Stimulated activated CD4-positive, alpha-beta T cell treated with anti-CD3 and anti-CD28 coated beads, Interleukin-2, amount 100 ng/mL, for 48 hours (primary cell): ENCODE data around the gene NCKAP5L.
"Not testable (repeated sequence)": the region's sequence is repeated elsewhere in the genome, so short reads cannot be mapped to it uniquely, and the experiment has no call there.

Experiments used
- DNase-seq, 2 donors: peaks; one replicate each; pipeline ENCODE4 v3.0.0-alpha.2; 2020

Gene NCKAP5L

DNA sequence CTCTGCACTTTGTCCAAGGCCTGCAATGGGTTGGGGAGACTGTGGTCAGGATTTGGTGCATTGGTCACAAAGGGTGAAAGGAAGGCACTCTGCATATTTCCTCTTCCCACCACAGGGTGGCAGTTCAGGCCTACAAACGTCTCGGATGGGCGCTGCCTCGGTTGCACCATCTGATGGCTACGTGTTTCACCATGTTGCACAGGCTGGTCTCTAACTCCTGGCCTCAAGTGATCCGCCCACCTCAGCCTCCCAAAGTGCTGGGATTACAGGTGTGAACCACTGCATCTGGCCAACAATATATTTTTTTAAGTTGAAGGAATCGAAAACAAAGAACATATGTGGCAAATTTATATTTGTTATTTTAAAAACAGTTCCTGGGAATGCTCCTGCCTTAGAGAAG is 51.8 kb downstream of the NCKAP5L start:
- DNase-seq: peak; percentile 47 to 56

DNA sequence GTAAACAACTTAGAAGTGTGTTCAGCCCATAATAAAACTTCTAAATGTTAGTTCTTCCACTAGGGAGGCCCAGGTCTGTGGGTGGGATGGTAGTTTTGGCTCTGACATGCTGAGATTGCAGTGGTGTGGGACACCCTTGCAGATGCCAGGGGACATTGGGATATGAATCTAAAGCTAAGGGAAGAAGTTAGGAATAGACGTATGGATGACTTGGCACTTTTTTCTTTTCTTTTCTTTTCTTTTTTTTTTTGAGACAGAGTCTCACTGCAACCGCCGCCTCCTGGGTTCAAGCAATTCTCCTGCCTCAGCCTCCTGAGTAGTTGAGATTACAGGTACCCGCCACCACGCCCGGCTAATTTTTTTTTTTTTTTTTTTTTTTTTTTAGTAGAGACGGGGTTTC is 55.1 kb downstream of the NCKAP5L start:
- not testable (repeated sequence) for DNase-seq

DNA sequence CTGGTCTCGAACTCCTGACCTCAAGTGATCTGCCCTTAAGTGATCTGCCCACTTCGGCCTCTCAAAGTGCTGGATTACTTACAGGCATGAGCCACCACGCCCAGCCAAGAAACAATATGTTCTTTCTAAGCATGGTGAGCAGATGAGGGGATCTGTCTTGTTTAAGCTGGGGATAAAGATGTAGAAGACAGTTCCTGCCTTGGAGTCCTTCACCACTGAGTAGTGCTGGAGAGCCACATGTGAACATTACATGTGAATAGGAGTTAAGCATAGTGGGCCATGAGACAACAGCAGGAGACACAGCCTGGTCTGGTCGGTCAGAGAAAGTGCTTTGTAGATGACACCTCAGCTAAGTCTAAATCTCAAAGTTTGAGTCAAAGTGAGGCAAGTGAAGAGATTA is 60.9 kb downstream of the NCKAP5L start:
- DNase-seq: no peak

- no peak for DNase-seq
Measured at GRCh38 chr12:49766115-49766455, 62.1 kb downstream of the NCKAP5L start.

- DNase-seq: no peak
Measured at GRCh38 chr12:49764126-49764525, 64.1 kb downstream of the NCKAP5L start.

GRCh38 chr12:49763006-49763591 is 65.1 kb downstream of the NCKAP5L start:
- DNase-seq: peak; percentile 79 to 84

DNA sequence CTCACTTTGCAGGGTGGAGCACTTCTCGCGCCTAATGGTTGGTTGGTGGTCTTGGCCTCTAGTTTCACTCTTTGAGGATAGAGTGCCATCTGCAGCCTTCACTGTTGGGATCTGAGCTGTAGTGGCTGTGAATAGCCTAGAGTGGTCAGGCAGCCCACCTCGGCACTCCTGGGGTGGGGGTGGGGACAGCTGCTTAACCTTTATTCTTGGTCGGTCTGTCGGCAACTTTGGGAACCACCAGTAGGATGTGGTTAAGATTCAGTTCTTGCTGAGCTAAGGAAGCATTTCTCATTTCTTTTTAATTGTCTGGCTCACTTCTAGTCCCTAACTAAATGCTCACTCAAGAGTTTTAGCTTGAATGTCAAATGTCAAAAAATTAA is 65.8 kb downstream of the NCKAP5L start:
- no peak for DNase-seq

GRCh38 chr12:49761677-49762467 is 66.3 kb downstream of the NCKAP5L start:
- DNase-seq: no peak

DNA sequence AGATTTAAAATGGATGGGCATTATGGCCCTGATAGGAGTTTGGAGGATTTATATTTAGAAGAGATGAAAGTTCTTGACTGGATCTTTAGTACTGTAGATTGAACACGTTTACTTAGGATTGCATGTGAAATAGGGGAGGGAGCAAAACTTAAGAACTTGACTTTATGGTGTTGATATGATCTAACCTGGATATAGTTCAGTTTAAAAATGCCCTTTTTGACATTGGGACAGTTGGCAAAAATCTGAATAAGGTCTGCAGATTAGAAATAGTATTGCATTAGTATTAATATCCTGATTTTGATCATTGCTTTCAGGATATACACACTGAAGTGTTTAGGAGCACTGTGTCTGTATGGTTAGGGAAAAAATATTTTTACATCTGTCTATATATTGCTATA is 77.2 kb downstream of the NCKAP5L start:
- no peak for DNase-seq

DNA sequence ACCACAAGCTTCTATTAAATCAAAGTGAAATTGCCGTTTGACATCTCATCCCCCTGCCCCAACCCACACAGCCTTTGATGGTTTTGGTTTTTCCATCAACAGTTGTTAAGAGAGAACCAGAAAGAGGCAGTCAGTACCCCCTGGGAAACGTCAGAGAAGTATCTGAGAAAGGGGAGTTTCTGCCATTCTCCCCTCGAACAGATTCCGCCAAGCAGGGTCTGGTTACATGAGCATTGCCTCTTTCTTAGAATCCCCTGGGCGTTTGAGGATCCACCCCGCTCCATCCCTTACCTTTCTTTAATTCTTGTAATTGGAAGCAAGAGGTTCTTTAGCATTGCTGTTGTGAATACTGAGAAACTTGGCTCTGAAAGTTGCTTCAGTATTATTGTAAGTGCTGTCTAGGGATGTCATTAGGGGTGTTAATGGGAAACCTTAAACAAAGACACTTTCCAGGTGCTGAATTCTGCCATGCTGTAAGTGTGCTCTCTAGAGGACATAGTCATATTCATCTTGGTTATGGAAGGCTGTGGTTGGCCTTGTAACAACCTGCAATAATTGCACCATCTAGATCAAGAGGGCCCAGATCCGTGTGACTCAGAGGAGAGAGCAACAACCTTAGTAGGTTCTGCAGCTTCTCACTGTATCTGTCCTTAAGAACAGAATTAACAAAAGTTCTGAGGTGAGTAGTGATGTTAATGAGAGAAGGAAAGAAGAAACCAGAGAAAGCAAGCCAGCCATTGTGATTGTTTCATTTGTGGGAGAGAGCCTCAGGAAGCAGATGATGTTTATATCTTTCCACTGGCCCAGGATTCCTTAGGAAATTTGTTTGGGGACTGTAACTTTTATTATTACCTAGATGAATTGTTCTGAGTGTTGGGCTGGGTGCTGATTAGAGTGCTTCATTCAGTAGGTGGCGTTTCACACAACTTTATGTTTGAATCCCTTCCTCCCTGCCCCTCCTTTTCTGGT is 77.9 kb downstream of the NCKAP5L start:
- DNase-seq: peak; percentile 37 to 46

DNA sequence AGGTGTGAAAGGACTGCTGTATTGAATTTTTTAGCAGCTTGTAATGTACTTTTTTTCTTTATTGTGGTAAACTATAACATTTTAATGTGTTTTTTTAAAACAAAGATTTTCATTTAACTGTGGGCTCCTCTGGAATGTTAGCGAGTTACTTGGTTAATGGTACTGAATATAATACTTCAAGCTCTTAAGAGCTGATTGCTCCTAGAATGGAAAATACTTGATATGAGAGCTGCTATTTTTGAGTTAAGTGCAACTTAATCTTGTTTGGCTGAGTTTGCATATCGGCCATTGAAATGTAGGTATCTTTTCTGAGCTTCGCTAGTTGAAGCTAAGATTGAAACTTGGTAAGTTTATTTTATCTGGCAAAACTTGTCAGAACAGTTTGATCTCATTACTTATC is 79.4 kb downstream of the NCKAP5L start:
- DNase-seq: no peak

DNA sequence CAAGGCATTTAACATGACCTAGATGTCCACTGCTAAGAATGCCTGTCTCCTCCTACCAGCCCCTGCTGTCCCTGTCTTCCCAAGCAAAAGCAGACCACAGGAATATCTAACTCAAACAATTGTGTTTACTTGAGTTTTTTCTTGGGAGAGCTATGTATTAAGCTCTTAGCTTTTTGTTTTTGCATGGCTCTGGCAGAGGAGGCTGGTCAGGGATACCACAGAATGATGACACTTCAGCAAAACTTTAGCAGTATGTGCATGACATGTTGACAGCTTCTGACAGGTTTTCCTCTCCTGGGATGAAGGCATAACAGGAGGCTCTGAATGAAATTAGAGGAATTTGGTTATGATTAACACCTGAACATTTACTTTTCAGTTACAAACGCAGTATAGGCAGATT is 79.9 kb downstream of the NCKAP5L start:
- no peak for DNase-seq

DNA sequence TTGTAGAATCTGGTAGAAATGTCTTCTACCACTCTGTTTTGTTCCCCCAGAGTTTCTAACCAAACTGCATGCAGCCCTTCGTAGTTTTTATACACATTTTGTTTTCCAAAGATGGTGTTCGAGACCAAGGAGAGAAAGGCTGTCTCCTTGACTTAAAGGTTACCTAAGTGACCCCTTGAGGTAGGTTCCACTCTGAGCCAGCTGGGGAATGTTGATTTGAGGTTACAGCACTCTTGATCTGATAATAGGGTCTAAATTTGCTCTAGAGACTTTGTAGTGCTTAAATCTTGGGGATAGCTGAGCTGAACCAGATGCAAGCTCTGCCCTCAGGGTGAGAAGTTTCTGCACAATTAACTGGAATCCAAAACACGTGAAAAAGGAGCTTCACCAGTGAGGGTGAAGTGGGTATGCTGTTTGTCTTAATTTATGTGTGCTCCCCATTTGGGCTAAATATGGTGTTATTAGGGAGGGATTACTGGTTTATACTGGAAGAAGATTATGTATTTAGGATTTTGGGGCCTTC is 83.8 kb downstream of the NCKAP5L start:
- no peak for DNase-seq

DNA sequence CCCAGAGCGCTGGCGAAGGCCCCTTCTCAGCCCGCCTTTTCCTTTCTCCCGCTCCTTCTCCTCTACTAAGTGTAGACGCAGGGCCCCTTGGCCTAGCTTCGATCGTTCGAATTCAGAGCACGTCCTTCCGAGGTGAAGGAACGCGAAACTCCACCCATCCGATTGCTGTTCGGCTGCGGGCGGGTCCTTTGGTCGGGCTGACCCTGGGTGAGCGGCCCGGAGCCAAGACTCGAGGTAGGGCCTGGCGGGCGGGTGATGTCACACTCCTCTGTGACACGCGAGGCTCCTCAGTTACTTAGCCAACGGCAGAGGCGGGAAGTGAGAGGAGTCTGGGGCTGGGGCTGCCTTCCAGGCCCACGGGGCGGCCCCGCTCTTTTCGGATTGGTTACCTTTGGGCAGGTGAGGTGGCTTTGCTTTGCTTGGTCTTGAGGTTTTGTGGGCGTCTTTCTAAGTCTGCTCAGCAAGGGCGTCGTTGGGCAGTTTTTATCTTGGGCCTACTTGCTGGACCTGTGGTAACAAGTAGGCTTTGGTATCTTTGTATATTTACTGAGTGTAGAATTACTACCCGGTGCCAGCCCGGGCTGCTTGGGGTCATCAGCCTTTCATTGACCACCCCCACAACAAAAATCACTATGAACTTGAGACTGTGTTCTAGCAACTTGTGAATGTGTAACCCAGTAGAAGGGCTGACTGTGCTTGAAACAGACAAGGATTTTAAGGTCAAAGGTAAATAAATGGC is 86.2 kb downstream of the NCKAP5L start:
- peak; percentile 74 to 75 for DNase-seq
